K562 (cell line): Measurements from ENCODE around the gene OR8B3.

Source experiments
- ELK1 ChIP-seq: sonication (generic); formaldehyde crosslinking; IDR thresholded peaks from 2 replicates; pipeline ENCODE4 v1.8.1; 2022; ENCODE audit warnings: missing genetic modification reagents
- ETS2 ChIP-seq: IDR thresholded peaks from 2 replicates; pipeline ENCODE4 v1.6.1; 2016; ENCODE audit warnings: borderline replicate concordance, missing genetic modification characterization, mild to moderate bottlenecking, moderate library complexity, missing compliant biosample characterization; ENCODE audit not compliant: poor library complexity, severe bottlenecking
- PHTF2 ChIP-seq: fragments of 250-450 bp; sonication (Bioruptor Pico); IDR thresholded peaks from 2 replicates; pipeline ENCODE4 v1.5.0; 2021; ENCODE audit warnings: mild to moderate bottlenecking

DNA sequence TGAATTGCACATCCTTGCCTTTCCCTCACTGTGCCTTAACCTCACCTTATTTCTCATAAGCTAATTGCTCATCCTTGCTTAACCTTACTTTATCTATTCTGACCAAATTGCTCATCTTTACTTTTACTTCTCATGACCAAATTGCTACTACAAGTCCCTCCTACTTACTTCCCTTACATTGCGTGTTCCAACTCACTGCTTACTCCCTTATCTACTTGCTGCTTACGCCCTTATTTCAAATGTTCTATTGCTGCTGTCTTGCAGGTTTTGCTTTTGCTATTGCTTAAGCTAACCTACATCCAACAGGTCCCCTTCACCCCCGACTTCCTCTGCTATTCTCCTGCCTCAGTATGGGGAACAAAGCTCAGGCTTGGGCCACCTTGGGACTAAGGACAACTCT is 22.5 kb downstream of the OR8B3 start:
- TF ChIP-seq ELK1 = no peak
- no peak for TF ChIP-seq PHTF2 (CRISPR knock-in tag)
- no peak for TF ChIP-seq ETS2
